Measurements from ENCODE around the gene UPB1. TPM values are rescaled to one million over a fixed set of nuclear protein-coding genes. Genes with fewer than 3 reads are reported as not detected.
"Not testable (repeated sequence)": the region's sequence is repeated elsewhere in the genome, so short reads cannot be mapped to it uniquely, and the experiment has no call there.

Gene UPB1
- total RNA-seq, 1 experiment from 2014 or later, result not detected

- intact Hi-C loops (cut with micrococcal nuclease), result no loop called here
- Mint-ChIP-seq H3K4me3 (ENCODE audit: unreplicated experiment) (no peak overlapping the region), H3K27me3 (ENCODE audit: insufficient read depth, unreplicated experiment) (no peaks in the 10 kb centered on the region), H3K9me3 (ENCODE audit: unreplicated experiment) (no peaks in the 10 kb centered on the region), H3K4me1 (ENCODE audit: insufficient read depth, unreplicated experiment) (peaks cover 25% of the 10 kb centered on the region), H3K36me3 (ENCODE audit: insufficient read depth, unreplicated experiment) (peaks cover 30% of the 10 kb centered on the region), H3K27ac (ENCODE audit: low read depth, unreplicated experiment) (peak overlapping the region; percentile 6)
- POLR2A ChIA-PET, result no interaction called here
- no TSS peak for BruUV-seq (replicated peaks)
- TF ChIP-seq CTCF (IDR thresholded peaks at IDR 0.05; ENCODE audit: unreplicated experiment), result no peak
- DNase-seq (ENCODE audit: unreplicated experiment), result no peak
- CTCF ChIA-PET, result interaction anchor here (0.6 kb wide), 1 partner anchor 1953 kb away, joined by 3 read pairs; no protein-coding TSS in a partner anchor
These were observed 55.8 kb downstream of the UPB1 start for GRCh38 chr22:24550902-24551435.

GRCh38 chr22:24552503-24553286 lies 57.6 kb downstream of the UPB1 start:
- DNase-seq (ENCODE audit: unreplicated experiment); H3K27ac Mint-ChIP-seq (ENCODE audit: low read depth, unreplicated experiment); H3K9me3 Mint-ChIP-seq (ENCODE audit: unreplicated experiment); H3K27me3 Mint-ChIP-seq (ENCODE audit: insufficient read depth, unreplicated experiment); intact Hi-C loops (cut with micrococcal nuclease); BruUV-seq (replicated peaks): not testable (repeated sequence)
- POLR2A ChIA-PET, result interaction anchor here (0.6 to 2.9 kb wide), 4 partner anchors 11 to 210 kb away, joined by 3 to 24 read pairs (median 6); no protein-coding TSS in a partner anchor
- peak overlapping the region; percentile 96 for H3K4me3 Mint-ChIP-seq (ENCODE audit: unreplicated experiment)
- peaks cover 18% of the 10 kb centered on the region for H3K36me3 Mint-ChIP-seq (ENCODE audit: insufficient read depth, unreplicated experiment)
- H3K4me1 Mint-ChIP-seq (ENCODE audit: insufficient read depth, unreplicated experiment), result peaks cover 34% of the 10 kb centered on the region
- CTCF ChIA-PET, result interaction anchor here (0.5 to 0.7 kb wide), 2 partner anchors 786 to 1093 kb away, joined by 3 to 4 read pairs; no protein-coding TSS in a partner anchor

- Mint-ChIP-seq H3K4me1 (ENCODE audit: insufficient read depth, unreplicated experiment) (peaks cover 45% of the 10 kb centered on the region), H3K4me3 (ENCODE audit: unreplicated experiment) (peak overlapping the region; percentile 96), H3K9me3 (ENCODE audit: unreplicated experiment) (no peaks in the 10 kb centered on the region), H3K36me3 (ENCODE audit: insufficient read depth, unreplicated experiment) (peaks cover 18% of the 10 kb centered on the region), H3K27me3 (ENCODE audit: insufficient read depth, unreplicated experiment) (no peaks in the 10 kb centered on the region), H3K27ac (ENCODE audit: low read depth, unreplicated experiment) (peak overlapping the region; percentile 87)
- ChIA-PET POLR2A (interaction anchor here (0.7 to 4.2 kb wide), 15 partner anchors 9 to 541 kb away, joined by 3 to 31 read pairs (median 5); partner anchors contain the start of gene LRRC75B), CTCF (interaction anchor here (0.6 to 1.2 kb wide), 4 partner anchors 9 to 1910 kb away, joined by 3 to 5 read pairs (median 4); no protein-coding TSS in a partner anchor)
- TF ChIP-seq CTCF (IDR thresholded peaks at IDR 0.05; ENCODE audit: unreplicated experiment), result no peak
- BruUV-seq (replicated peaks), result no TSS peak
- intact Hi-C loops (cut with micrococcal nuclease), result no loop called here
- DNase-seq (ENCODE audit: unreplicated experiment), result no peak
These were observed 58.6 kb downstream of the UPB1 start for GRCh38 chr22:24553597-24554312.

GRCh38 chr22:24554313-24555164 lies 59.4 kb downstream of the UPB1 start, which contains the start of gene GUCD1:
TSS of gene GUCD1 (minus strand) at chr22:24555138. CDS start at chr22:24554991, 147 bp downstream.
- peak within 1 kb of the TSS; percentile 97 for H3K27ac Mint-ChIP-seq (ENCODE audit: low read depth, unreplicated experiment)
- TSS peak; percentile 37 for BruUV-seq (replicated peaks)
- ChIA-PET POLR2A (interaction anchor here (0.6 to 4.2 kb wide), 21 partner anchors 9 to 660 kb away, joined by 3 to 31 read pairs (median 4); partner anchors contain the start of genes LRRC75B and MIF), CTCF (interaction anchor here (0.6 to 1.2 kb wide), 3 partner anchors 10 to 249 kb away, joined by 3 to 4 read pairs (median 3); no protein-coding TSS in a partner anchor)
- peak; percentile 25 for DNase-seq (ENCODE audit: unreplicated experiment)
- H3K4me3 Mint-ChIP-seq (ENCODE audit: unreplicated experiment), result peak within 1 kb of the TSS; percentile 96
- no peaks in the 10 kb centered on the region for H3K9me3 Mint-ChIP-seq (ENCODE audit: unreplicated experiment)
- intact Hi-C loops (cut with micrococcal nuclease), result no loop called here
- H3K36me3 Mint-ChIP-seq (ENCODE audit: insufficient read depth, unreplicated experiment), result peaks cover 17% of the 10 kb centered on the region
- H3K4me1 Mint-ChIP-seq (ENCODE audit: insufficient read depth, unreplicated experiment), result peaks cover 46% of the 10 kb centered on the region
- TF ChIP-seq CTCF (IDR thresholded peaks at IDR 0.05; ENCODE audit: unreplicated experiment), result no peak
- no peaks in the 10 kb centered on the region for H3K27me3 Mint-ChIP-seq (ENCODE audit: insufficient read depth, unreplicated experiment)
